GM12874 (cell line): ENCODE data around the gene PRKCZ.

Experiments used
- CTCF ChIP-seq: IDR thresholded peaks from 2 replicates; pipeline ENCODE4 v1.5.1; 2011; ENCODE audit warnings: low read depth, mild to moderate bottlenecking, control low read depth, low read length, moderate library complexity; ENCODE audit not compliant: insufficient read depth

PRKCZ gene

GRCh38 chr1:2041887-2042286, 8.3 kb upstream of the PRKCZ start:
- TF ChIP-seq CTCF, result no peak

- TF ChIP-seq CTCF, result no peak
Observed at GRCh38 chr1:2042830-2043773, 7.1 kb upstream of the PRKCZ start.

- no peak for TF ChIP-seq CTCF
Observed at GRCh38 chr1:2043886-2044285, 6.3 kb upstream of the PRKCZ start.

GRCh38 chr1:2044510-2045319, 5.5 kb upstream of the PRKCZ start:
- TF ChIP-seq CTCF, result peak; percentile 81

GRCh38 chr1:2045468-2046173, 4.6 kb upstream of the PRKCZ start:
- no peak for TF ChIP-seq CTCF

- peak; percentile 82 for TF ChIP-seq CTCF
Observed at GRCh38 chr1:2046174-2046917, 3.9 kb upstream of the PRKCZ start.
